Activated T-cell treated with anti-CD3 and anti-CD28 coated beads, Interleukin-2, amount 50 U/mL, for 24 hours (primary cell): ENCODE data around the gene KLRD1.
"Not testable (repeated sequence)": the region's sequence is repeated elsewhere in the genome, so short reads cannot be mapped to it uniquely, and the experiment has no call there.

Source experiments
- DNase-seq: peaks from one replicate; pipeline ENCODE4 v3.0.0-alpha.2; 2020
- H3K27ac Mint-ChIP-seq: 2 replicates; pipeline ENCODE4 v1.8.0; 2020; ENCODE audit warnings: mild to moderate bottlenecking, mixed read lengths
- H3K27me3 Mint-ChIP-seq: 2 replicates; pipeline ENCODE4 v1.8.0; 2020; ENCODE audit warnings: mixed read lengths
- H3K36me3 Mint-ChIP-seq: 2 replicates; pipeline ENCODE4 v1.8.0; 2020; ENCODE audit warnings: low read depth, mixed read lengths
- H3K4me1 Mint-ChIP-seq: 2 replicates; pipeline ENCODE4 v1.8.0; 2020; ENCODE audit warnings: low read depth, mixed read lengths
- H3K4me3 Mint-ChIP-seq: 2 replicates; pipeline ENCODE4 v1.8.0; 2020; ENCODE audit warnings: mild to moderate bottlenecking, moderate library complexity, mixed read lengths
- H3K9me3 Mint-ChIP-seq: 2 replicates; pipeline ENCODE4 v1.8.0; 2020; ENCODE audit warnings: mixed read lengths

Gene KLRD1

DNA sequence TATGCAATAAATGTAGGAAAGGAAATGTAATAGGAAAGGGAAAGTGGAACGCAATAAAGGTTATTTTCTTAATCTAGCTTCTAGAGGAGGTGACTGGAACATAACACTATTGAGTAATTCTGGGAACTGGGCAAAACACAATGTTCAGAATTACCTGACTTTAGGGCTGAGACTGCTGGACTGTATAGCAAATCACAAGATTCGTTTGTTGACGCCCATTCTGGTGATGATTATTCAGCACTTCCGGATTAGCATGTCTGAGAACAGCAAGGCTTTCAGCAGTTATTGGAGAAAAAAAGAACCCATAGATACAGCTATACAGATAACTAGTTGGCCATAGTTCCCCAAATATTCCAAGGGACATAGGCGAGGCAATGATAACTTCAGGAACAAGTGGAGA, 2.3 kb upstream of the KLRD1 start:
- H3K4me1 Mint-ChIP-seq: peaks cover 59% of the 10 kb centered on the region
- peak overlapping the region; percentile 87 for H3K27ac Mint-ChIP-seq
- peaks cover 2% of the 10 kb centered on the region for H3K9me3 Mint-ChIP-seq
- H3K27me3 Mint-ChIP-seq: peaks cover 12% of the 10 kb centered on the region
- H3K36me3 Mint-ChIP-seq: no peaks in the 10 kb centered on the region
- no peak for DNase-seq
- H3K4me3 Mint-ChIP-seq: peak overlapping the region; percentile 38

DNA sequence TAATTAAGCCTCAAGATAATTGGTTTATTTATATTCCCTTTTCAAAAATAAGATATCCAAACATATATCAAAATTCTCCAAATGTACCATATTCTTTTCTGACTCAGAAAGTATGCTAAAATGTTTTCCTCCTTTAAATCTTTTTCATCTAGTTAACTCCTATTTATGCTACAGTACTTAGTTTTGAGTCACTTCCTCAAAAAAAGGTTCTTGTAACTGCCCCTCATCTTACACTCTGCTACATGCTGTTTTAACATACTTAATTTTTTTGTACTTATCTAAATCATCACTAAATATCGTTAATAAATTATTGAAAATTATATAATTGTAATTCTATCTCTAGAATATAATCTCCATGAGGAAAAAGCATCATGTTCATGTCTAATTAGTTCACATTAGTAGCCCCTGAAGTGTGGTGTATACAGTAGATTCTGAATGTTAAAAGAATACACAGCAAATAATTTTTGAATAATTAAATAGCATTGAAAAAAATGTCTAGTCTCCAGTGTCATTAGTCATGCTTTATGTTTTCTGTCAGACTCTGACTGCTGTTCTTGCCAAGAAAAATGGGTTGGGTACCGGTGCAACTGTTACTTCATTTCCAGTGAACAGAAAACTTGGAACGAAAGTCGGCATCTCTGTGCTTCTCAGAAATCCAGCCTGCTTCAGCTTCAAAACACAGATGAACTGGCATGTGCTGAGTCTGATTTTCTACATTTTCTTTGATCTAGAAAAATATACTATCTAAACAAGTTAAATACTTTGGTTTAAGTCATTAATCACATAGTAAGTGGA, 3.5 kb downstream of the KLRD1 start:
- no peaks in the 10 kb centered on the region for H3K36me3 Mint-ChIP-seq
- no peak for DNase-seq
- peaks cover 12% of the 10 kb centered on the region for H3K27me3 Mint-ChIP-seq
- no peaks in the 10 kb centered on the region for H3K9me3 Mint-ChIP-seq
- H3K4me1 Mint-ChIP-seq: peaks cover 13% of the 10 kb centered on the region
- no peak overlapping the region for H3K4me3 Mint-ChIP-seq
- H3K27ac Mint-ChIP-seq: peak overlapping the region; percentile 22

GRCh38 chr12:10319388-10319787, 11.7 kb downstream of the KLRD1 start:
- Mint-ChIP-seq H3K4me1 (peaks cover 49% of the 10 kb centered on the region), H3K27ac (peak overlapping the region; percentile 89), H3K4me3 (no peak overlapping the region), H3K27me3 (no peaks in the 10 kb centered on the region), H3K9me3 (peaks cover 21% of the 10 kb centered on the region), H3K36me3 (peaks cover 17% of the 10 kb centered on the region)
- no peak for DNase-seq

DNA sequence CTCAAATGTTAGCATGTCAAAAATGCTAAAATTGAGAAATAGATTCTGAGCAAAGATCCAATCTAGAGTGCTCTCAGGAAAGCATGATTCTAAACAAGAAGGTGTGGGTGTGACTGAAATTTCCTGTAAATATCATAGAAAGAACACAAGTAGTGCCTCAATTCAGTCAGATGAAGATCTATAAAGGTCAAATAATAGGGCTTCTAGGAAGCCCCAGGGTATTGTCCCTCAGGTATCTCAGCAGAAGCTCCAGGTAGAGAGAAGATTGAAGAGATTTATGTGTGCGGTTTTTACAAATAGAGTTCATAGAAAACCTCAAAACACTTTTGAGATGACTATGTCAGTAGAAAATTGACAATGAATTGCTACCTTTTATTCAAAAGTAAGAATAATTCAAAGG, 13.0 kb downstream of the KLRD1 start:
- H3K27ac Mint-ChIP-seq: peak overlapping the region; percentile 89
- no peak overlapping the region for H3K4me3 Mint-ChIP-seq
- no peak for DNase-seq
- no peaks in the 10 kb centered on the region for H3K27me3 Mint-ChIP-seq
- H3K36me3 Mint-ChIP-seq: peaks cover 17% of the 10 kb centered on the region
- peaks cover 21% of the 10 kb centered on the region for H3K9me3 Mint-ChIP-seq
- peaks cover 49% of the 10 kb centered on the region for H3K4me1 Mint-ChIP-seq

DNA sequence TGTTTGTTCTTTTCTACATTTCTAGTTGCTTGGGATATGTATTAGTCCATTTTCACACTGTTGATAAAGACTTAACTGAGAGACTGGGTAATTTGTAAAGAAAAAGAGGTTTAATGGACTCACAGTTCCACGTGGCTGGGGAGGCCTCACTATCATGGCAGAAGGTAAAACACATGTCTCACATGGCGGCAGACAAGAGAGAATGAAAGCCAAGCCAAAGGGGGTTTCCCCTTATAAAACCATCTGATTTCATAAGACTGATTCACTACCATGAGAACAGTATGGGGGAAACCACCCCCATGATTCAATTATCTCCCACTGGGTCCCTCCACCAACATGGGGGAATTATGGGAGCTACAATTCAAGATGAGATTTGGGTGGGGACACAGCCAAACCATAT, 21.0 kb downstream of the KLRD1 start:
- H3K27ac Mint-ChIP-seq, H3K4me3 Mint-ChIP-seq, DNase-seq: not testable (repeated sequence)
- Mint-ChIP-seq H3K9me3 (peaks cover 20% of the 10 kb centered on the region), H3K4me1 (peaks cover 14% of the 10 kb centered on the region), H3K27me3 (peaks cover 10% of the 10 kb centered on the region), H3K36me3 (peaks cover 15% of the 10 kb centered on the region)

- peaks cover 10% of the 10 kb centered on the region for H3K4me1 Mint-ChIP-seq
- peaks cover 5% of the 10 kb centered on the region for H3K27me3 Mint-ChIP-seq
- peaks cover 20% of the 10 kb centered on the region for H3K9me3 Mint-ChIP-seq
- H3K4me3 Mint-ChIP-seq: no peak overlapping the region
- no peak for DNase-seq
- H3K27ac Mint-ChIP-seq: peak overlapping the region; percentile 48
- peaks cover 15% of the 10 kb centered on the region for H3K36me3 Mint-ChIP-seq
Observed at GRCh38 chr12:10331642-10332239, 24.1 kb downstream of the KLRD1 start.

DNA sequence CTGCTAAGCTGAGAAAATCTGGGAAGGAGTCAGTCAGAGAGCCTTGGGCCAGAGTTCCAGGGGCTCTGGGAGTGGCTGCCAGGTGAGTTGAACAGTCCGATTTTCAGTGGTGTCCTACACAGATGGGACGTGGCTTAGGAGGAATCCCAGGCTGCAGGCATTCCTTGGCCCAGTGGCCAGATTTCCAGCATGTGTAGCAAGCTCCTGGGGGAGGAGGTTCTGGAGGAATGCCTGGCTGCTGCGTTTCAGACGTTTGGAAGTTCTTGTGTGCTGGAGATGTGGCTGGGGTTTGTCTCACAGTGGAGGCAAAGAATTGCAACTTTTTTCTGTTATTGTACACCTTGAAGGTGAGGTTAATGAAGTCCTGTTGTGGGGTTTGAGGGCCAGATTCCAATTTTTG, 28.5 kb downstream of the KLRD1 start:
- not testable (repeated sequence) for H3K9me3 Mint-ChIP-seq, H3K27ac Mint-ChIP-seq, H3K4me3 Mint-ChIP-seq, H3K36me3 Mint-ChIP-seq, DNase-seq, H3K4me1 Mint-ChIP-seq, H3K27me3 Mint-ChIP-seq

DNA sequence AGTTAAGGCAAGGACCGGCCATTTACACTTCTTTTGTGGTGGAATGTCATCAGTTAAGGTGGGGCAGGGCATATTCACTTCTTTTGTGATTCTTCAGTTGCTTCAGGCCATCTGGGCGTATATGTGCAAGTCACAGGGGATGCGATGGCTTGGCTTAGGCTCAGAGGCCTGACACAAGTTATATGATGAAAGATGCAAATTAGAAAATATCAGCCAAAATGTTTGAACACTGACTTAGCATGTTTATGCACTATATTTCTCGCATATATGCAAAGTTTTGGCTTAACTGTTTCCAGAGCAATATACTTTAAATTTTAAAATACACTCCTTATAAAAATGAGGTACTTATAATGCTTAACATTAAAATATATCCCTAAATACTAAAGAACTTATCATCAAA, 30.8 kb downstream of the KLRD1 start:
- not testable (repeated sequence) for H3K27me3 Mint-ChIP-seq, H3K36me3 Mint-ChIP-seq, H3K27ac Mint-ChIP-seq, H3K4me1 Mint-ChIP-seq, H3K4me3 Mint-ChIP-seq, H3K9me3 Mint-ChIP-seq, DNase-seq

- no peak overlapping the region for H3K27ac Mint-ChIP-seq
- H3K4me1 Mint-ChIP-seq: peaks cover 6% of the 10 kb centered on the region
- peaks cover 5% of the 10 kb centered on the region for H3K9me3 Mint-ChIP-seq
- H3K36me3 Mint-ChIP-seq: no peaks in the 10 kb centered on the region
- no peak for DNase-seq
- H3K4me3 Mint-ChIP-seq: no peak overlapping the region
- no peaks in the 10 kb centered on the region for H3K27me3 Mint-ChIP-seq
Observed at GRCh38 chr12:10339053-10339840, 31.6 kb downstream of the KLRD1 start.

GRCh38 chr12:10340946-10341345, 33.3 kb downstream of the KLRD1 start:
- H3K4me3 Mint-ChIP-seq, H3K36me3 Mint-ChIP-seq, H3K27ac Mint-ChIP-seq, H3K4me1 Mint-ChIP-seq, H3K9me3 Mint-ChIP-seq, DNase-seq, H3K27me3 Mint-ChIP-seq: not testable (repeated sequence)

- no peak overlapping the region for H3K27ac Mint-ChIP-seq
Observed at GRCh38 chr12:10341892-10342509, 34.3 kb downstream of the KLRD1 start.

GRCh38 chr12:10351457-10351856, 43.8 kb downstream of the KLRD1 start:
- H3K27ac Mint-ChIP-seq, DNase-seq, H3K4me1 Mint-ChIP-seq, H3K9me3 Mint-ChIP-seq, H3K36me3 Mint-ChIP-seq, H3K4me3 Mint-ChIP-seq: not testable (repeated sequence)
- H3K27me3 Mint-ChIP-seq: peaks cover 20% of the 10 kb centered on the region

More at GRCh38 chr12:10341892-10342509, 34.3 kb downstream of the KLRD1 start:
- Mint-ChIP-seq H3K36me3 (no peaks in the 10 kb centered on the region), H3K9me3 (peaks cover 5% of the 10 kb centered on the region), H3K4me3 (no peak overlapping the region), H3K27me3 (no peaks in the 10 kb centered on the region), H3K4me1 (peaks cover 6% of the 10 kb centered on the region)
- DNase-seq: no peak

- Mint-ChIP-seq H3K27me3 (peaks cover 20% of the 10 kb centered on the region), H3K4me3 (no peak overlapping the region), H3K4me1 (peaks cover under 1% of the 10 kb centered on the region), H3K9me3 (peaks cover 5% of the 10 kb centered on the region), H3K27ac (no peak overlapping the region), H3K36me3 (peaks cover 14% of the 10 kb centered on the region)
- no peak for DNase-seq
Observed at GRCh38 chr12:10354071-10354470, 46.4 kb downstream of the KLRD1 start.

GRCh38 chr12:10354502-10354901, 46.8 kb downstream of the KLRD1 start:
- Mint-ChIP-seq H3K36me3 (peaks cover 18% of the 10 kb centered on the region), H3K27ac (no peak overlapping the region), H3K27me3 (peaks cover 20% of the 10 kb centered on the region), H3K4me1 (peaks cover 3% of the 10 kb centered on the region), H3K4me3 (no peak overlapping the region), H3K9me3 (peaks cover 5% of the 10 kb centered on the region)
- no peak for DNase-seq
